ENCODE measurements around the gene TRIM13. TPM values are rescaled to one million over a fixed set of nuclear protein-coding genes. Genes with fewer than 3 reads are reported as not detected.
"Not testable (repeated sequence)": the region's sequence is repeated elsewhere in the genome, so short reads cannot be mapped to it uniquely, and the experiment has no call there.

TRIM13 gene
- total RNA-seq, 1 donor from 2014 or later, result 31.3 TPM

DNA sequence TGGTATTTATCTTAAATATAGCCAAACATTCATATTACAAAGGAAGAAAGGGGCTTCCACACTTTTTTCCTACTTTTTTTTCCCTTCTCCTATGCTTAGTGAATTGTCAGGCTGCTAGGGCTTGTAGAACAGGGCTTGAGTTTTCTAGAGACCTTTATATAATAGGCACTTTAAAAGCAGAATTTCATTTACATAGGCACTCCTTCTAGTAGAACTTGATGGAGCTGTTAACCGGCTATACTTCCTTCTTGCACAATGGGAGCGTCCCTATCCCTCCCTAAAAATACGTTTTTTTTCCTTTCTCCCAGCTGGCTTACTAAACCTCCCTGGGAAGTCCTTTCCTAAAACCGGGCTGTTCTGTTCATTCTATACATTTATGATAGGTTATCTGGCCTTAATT, 1.1 kb downstream of the TRIM13 start:
- peak; percentile 31 for DNase-seq (ENCODE audit: low read depth)

DNA sequence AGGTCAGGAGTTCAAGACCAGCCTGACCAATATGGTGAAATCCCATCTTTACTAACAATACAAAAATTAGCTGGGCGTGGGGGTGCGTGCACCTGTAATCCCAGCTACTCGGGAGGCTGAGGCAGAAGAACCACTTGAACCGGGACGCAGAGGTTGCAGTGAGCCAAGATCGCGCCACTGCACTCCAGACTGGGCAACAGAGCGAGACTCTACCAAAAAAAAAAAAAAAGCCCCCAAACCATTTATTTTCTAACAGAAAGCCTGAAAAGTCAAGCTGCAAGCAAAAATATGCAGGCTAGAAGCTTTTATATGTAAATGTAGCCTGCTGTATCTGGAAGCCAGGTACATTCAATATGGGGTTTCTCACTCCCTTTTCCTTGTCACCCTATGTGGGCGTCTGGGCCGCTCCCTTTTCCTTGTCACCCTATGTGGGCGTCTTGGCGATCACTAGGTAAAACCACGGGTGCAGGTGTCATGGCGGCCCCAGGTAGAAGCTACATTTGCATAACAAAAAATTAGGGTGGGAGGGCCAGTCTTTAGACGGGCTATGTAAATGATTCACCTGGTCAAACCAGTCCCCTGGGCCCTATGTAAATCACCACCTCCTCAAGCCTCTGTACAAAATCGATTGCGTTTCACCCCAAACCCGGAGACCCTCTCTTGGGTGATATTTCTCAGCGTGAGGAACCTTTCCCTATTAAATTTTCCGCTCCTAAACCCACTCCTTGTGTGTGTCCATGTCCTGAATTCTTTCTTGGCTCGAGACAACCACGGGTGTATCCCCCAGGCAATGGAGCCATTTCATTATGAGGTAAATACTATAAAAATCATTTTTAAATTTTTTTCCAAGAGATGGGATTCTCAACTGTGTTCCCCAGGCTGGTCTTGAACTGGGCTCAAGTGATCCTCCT, 2.1 kb downstream of the TRIM13 start:
- DNase-seq (ENCODE audit: low read depth), result no peak

DNA sequence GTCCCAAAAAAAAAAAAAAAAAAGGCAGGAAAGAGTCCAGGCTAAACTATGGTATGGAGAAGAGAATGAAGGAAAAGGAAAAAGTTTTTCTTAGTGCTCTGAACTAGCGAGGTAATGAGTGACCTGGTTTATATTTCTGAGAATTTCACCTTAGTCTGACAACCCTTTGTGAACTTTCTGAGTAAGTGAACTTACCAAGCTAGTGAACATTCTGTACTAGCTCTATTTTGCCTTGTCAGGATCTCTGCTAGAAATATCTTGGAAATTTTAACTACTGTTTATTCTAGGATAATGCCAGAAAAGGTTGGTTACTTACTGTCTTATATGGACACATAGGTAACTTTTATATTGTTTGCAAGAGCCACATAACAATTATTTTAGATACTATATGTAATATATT, 4.4 kb downstream of the TRIM13 start:
- peak; percentile 60 for DNase-seq (ENCODE audit: low read depth)

DNA sequence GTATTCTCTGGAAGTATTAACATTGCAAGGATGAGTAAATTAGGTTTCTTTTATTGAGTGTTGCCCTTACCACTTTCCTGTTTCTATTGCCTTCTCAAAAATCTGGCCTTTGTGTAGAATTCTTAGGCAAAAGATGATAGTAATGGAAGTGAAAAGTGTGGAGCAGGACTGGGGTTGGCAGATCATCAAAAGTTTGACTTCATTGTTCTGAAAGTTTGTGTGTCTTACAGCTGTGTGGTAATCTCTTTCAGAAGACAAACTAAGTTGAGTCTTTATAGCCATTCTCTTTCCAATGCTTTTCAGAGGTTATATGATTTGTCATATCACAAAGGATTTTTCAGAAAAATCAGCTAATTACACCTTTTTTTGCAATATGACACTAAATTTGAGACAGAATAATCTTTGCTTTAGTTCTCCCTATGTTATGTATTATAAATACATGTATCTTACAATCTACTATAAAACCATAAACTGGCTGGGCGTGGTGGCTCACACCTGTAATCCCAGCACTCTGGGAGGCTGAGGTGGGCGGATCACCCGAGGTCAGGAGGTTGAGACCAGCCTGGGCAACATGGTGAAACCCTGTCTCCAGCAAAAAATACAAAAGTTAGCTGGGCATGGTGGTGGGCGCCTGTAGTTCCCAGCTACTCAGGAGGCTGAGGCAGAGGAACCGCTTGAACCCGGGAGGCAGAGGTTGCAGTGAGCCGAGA, 9.7 kb downstream of the TRIM13 start:
- DNase-seq (ENCODE audit: low read depth), result no peak

DNA sequence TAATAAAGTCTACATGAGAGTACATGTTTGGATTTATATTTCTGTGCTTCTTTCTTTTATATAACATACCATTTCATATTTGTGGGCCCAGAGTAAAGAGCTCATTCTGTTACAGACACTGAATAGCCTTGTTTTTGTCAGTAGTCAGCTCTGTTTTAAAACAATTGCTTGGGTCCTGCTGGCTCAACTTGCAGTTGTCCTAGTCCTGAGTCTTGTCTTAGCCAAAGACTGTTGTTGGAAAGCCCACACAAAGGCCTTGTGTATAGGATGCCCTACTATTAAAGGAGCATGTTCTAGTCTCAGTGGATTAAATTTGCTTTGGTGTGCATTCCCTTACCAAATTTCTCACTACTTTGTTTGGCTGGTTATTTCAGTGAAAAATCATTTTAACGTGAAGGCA, 14.6 kb downstream of the TRIM13 start:
- no peak for DNase-seq (ENCODE audit: low read depth)

DNA sequence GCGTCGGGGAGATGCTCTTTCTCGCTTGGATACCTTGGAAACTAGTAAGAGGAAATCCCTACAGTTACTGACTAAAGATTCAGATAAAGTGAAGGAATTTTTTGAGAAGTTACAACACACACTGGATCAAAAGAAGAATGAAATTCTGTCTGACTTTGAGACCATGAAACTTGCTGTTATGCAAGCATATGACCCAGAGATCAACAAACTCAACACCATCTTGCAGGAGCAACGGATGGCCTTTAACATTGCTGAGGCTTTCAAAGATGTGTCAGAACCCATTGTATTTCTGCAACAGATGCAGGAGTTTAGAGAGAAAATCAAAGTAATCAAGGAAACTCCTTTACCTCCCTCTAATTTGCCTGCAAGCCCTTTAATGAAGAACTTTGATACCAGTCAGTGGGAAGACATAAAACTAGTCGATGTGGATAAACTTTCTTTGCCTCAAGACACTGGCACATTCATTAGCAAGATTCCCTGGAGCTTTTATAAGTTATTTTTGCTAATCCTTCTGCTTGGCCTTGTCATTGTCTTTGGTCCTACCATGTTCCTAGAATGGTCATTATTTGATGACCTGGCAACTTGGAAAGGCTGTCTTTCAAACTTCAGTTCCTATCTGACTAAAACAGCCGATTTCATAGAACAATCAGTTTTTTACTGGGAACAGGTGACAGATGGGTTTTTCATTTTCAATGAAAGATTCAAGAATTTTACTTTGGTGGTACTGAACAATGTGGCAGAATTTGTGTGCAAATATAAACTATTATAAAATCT, 15.7 kb downstream of the TRIM13 start:
- DNase-seq (ENCODE audit: low read depth), result peak; percentile 11

DNA sequence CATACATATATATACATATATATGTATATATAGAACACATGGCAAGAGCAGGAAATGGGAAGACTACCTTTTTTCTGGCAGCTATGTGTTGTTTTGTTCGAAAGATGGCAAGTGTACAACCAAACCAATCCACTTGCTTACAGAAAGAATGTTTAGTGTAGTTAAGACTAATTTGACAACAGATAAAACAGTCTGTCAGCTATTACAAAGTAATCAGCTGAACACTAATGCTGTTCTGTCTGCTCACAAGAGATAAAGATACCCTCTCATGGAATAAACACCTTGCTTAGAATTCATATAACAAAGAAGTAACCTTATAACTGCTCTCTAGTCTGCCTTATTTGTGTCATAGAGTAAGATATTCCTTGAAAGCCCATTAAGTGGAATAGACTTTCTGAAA, 17.5 kb downstream of the TRIM13 start:
- DNase-seq (ENCODE audit: low read depth), result no peak

DNA sequence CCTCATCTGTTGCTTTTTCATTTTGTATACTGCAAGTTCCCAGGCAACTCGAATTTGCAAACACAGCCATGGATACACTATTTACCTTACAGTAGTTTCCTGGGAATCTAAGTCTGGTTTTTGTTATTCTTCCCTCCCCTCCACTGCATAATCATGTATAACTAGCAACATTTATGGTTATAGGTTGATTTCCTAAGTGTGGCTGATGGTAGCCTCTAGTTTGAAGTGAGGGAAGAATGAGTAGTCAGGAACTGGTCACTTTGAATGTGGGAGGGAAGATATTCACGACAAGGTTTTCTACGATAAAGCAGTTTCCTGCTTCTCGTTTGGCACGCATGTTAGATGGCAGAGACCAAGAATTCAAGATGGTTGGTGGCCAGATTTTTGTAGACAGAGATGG, 18.4 kb downstream of the TRIM13 start, which contains the start of gene KCNRG:
Gene KCNRG (plus strand): TSS at position 187 of the 400 bp plus-strand sequence. CDS start 50 bp downstream, at position 237.
- DNase-seq (ENCODE audit: low read depth), result peak; percentile 54

DNA sequence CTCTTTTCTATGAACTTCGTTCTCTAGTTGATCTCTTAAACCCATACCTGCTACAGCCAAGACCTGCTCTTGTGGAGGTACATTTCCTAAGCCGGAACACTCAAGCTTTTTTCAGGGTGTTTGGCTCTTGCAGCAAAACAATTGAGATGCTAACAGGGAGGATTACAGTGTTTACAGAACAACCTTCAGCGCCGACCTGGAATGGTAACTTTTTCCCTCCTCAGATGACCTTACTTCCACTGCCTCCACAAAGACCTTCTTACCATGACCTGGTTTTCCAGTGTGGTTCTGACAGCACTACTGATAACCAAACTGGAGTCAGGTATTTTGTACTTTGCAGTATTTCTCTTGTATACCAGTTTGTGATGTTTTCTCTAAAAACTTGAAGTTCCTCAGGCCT, 18.9 kb downstream of the TRIM13 start:
- DNase-seq (ENCODE audit: low read depth), result no peak

DNA sequence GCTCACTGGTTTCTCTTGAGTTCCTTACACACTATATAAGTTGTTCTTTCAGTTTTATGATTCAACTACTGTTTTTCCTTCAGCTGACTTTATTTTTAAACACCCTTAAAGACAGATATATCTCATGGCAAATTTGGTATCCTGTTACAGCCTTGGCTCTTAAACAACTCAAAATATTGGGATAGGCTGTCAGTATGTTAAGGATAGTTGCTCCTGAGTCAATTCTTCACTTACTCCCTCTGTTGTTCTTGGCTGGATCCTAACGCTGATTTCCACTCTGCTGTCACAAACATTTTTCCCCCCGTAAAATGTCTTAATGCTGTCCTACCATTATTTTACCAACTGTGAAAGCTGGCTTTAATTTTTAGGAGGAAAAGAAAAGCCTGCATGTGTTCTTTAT, 19.6 kb downstream of the TRIM13 start:
- no peak for DNase-seq (ENCODE audit: low read depth)

DNA sequence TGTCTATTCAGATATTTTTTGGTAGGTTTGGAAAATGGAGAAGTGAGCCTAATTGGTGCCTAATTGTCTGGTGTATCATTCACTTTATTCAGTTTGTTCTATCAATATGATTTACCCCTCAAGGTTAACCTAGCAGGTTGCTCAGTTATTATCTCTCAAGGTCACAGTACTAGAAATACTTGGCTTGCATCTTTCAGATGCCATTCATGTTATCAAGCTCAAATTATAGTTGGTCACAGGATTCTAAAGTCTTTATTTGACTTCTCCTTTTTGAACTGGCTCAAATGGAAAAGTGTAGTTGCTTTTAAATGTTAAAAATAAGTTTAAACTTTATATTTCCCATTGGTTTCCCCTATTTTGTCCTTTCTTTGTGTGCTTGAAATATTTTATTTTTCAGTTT, 21.0 kb downstream of the TRIM13 start:
- no peak for DNase-seq (ENCODE audit: low read depth)

DNA sequence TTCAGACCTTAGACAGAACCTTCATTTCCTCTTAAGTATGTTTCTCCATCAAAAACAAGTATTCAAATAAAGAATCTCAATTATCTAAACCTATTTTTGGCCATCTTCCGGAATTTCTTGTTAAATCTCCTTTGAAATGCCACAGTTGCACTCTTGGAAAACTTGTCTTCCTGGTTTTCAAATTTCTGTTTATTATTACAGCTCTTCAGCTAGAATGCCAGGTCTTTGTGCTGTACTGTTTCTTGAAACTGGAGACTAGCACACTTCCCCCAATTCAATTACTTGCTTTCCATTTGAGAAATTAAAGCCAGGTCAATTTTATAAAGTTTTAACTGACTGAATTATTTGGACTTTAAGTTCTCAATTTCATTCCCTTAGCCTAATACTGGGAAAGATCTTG, 28.6 kb downstream of the TRIM13 start:
- no peak for DNase-seq (ENCODE audit: low read depth)

DNA sequence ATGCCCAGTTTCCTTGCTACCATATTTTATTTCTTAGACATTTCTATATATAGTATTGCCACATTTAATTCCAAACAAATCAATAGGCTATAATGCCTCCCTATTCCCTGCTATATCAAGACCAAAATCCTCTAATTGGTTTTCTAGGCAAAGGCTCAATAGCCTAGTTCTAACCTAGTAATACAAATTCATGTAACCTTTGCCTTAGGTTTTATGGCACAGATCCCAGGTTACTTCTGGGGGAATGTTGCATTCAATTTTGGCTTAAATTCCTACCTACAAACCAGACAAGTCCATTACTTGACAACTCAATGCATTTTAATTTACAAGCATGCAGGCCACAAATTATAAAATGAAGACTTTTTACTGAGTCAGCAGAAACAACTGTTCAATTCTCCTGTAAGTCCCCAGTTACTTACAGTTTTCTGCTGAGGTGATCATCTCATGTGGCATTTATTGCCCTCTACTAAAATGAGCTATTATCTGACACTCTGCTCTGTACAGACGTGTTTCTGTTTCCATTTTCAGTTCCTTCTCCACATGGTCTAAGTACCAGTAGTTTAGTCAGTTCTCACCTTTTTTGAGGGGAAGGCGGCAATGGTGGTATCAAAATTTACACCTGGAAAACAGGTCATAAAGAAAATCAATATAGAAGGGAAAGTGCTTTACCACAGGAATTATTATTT, 30.1 kb downstream of the TRIM13 start:
- no peak for DNase-seq (ENCODE audit: low read depth)

DNA sequence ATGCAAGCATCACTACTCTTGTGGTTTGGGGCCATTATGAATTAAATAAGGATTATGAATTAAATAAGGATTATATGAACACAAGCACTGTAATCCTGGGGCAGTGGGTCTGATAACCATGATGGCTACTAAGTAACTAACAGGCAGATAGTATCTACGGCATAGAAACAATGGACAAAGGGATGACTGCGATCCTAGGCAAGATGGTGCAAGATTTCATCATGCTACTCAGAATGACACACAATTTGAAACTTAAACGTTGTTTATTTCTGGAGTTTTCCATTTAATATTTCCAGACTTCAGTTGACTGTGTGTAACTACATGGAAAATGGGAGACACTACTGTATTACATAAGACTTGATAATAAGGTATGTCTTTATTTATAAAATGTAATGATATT, 33.5 kb downstream of the TRIM13 start:
- DNase-seq (ENCODE audit: low read depth), result no peak

DNA sequence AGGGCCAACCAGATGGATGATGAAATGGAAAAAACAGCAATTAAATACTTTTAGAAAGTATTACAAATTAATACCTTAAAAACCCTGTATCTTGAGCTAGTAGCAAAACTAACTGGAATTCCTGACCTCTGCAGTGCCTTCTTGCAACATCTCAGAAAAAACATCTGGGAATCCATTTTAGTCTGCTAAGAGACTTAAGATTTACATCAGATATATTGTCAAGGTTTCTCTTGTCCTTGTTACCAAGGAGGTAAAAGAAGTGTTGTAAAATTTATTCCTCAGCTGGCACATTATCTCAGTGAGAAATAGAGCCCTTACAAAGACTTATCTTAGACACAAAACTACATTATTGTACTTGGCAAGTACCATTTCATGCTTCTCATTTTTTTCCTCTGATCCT, 36.9 kb downstream of the TRIM13 start:
- peak; percentile 19 for DNase-seq (ENCODE audit: low read depth)

DNA sequence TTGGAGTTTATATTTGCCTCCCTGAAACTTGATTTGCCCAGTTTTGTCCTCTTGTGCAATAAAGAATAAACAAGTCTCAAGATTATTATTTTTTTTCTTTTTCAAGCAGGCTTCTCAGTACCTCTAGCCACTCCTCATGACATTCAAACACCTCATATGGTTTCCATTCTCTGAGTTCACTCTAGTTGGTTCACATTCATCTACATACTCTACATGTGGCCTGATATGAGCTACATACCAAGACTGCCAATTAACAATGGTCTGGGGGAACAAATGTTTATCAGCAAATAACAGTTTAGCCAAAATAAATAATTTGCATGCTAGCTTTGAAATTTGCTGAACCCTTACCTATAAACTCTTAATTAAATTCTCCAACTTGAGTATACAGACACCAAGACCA, 40.9 kb downstream of the TRIM13 start:
- no peak for DNase-seq (ENCODE audit: low read depth)

DNA sequence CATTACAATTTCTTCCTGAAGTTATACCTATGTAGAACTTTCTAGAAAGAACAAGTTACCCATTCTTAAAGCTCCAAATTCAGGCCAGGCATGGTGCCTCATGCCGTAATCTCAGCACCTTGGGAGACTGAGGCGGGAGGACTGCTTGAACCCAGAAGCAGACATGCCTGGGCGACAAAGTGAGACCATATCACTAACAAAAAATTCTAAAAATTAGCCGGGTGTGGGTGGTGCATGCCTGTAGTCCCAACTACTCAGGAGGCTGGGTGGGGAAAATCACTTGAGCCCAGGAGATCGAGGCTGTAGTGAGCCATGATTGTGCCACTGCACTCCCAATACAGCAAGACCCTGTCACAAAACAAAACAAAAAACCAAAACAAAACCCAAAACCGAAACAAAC, 41.4 kb downstream of the TRIM13 start:
- DNase-seq (ENCODE audit: low read depth), result no peak

DNA sequence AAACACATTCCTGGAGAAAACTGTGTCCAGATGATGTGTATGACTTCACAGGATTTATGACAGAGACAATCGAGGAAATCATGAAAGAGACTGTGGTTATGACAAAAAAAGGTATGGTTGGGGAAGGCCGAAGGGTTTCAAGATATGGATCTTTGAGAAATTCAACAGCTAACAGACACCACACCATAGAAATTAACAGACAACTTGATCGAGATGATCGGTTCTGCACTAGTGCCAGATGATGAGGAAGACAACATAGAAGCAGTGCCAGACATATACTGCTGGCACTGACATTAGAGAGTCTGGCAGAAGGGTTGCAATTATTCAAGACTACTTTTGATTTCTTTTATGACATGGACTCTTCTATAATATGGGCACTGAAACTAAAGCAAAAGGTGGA, 55.6 kb downstream of the TRIM13 start:
- no peak for DNase-seq (ENCODE audit: low read depth)

DNA sequence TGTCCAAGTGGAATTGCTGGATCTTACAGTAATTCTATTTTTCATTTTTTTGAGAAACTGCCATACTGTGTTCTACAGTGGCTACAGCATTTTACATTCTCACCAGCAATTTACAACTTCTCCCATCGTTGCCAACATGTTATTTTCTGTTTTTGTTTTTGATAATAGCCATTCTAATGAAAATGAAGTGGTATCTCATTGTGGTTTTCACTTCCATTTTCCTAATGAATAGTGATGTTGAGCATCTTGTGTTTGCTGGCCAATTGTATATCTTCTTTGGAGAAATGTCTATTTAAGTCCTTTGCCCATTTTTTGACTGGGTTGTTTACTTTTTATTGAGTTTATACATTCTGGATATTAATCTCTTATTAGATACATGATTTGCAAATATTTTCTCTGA, 57.0 kb downstream of the TRIM13 start:
- no peak for DNase-seq (ENCODE audit: low read depth)

DNA sequence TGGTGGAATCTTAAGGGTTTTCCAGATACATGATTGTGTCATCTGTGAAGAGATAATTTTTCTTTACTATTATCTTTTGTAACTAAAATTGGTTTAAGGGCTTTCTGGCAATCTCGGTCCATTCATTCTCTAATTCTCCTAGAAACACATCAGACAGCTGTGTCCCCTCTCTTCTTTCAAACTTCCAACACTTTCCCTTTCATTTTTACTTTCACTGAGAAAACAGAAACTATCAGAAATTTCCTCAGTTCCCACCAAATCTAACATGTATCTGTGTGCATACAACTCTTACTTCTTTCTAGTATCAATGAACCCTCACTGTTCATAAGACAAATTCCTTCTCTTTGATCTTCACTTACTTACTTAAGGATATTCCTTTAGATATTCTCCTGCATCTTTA, 58.6 kb downstream of the TRIM13 start:
- DNase-seq (ENCODE audit: low read depth), result no peak

DNA sequence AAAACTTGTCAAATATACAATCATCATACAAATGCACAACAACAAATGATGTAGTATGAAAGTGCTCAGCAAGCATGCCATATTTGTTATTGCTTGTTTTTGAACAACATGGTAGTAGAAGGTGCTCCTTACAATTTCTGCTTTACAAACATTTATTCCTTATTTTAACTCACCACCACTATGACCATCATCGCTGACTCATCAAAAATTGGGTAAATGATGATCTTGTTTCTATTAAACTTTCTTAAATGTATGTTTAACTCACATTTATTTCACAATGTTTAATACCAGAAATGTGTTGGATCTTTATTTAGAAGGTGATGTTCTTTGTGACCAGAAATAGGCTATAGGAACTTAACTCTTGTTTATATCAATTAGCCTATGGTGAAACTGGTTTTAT, 63.9 kb downstream of the TRIM13 start:
- DNase-seq (ENCODE audit: low read depth), result no peak

DNA sequence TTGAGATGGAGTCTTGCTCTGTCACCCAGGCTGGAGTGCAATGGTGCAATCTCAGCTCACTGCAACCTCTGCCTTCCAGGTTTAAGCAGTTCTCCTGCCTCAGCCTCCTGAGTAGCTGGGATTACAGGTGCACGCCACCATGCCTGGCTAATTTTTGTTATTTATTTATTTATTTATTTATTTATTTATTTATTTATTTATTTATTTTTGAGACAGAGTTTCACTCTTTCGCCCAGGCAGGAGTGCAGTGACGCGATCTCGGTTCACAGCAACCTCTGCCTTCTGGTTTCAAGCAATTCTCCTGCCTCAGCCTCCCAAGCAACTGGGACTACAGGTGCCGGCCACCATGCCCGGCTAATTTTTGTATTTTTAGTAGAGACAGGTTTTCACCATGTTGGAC, 65.5 kb downstream of the TRIM13 start:
- DNase-seq (ENCODE audit: low read depth), result not testable (repeated sequence)
